BJ (cell line): ENCODE measurements around the gene RPUSD3. TPM values are rescaled to one million over a fixed set of nuclear protein-coding genes. Genes with fewer than 3 reads are reported as not detected.

Experiments used
- CTCF ChIA-PET: fragments of 350-600 bp; formaldehyde crosslinking; extraction: SDS; loops from one replicate; lab custom pipeline; 2021; ENCODE audit warnings: antibody characterized with exemption, inconsistent platforms; lab: Yijun Ruan, JAX
- POLR2A ChIA-PET: fragments of 300-600 bp; sonication (Branson Sonifier 250); formaldehyde crosslinking; extraction: SDS; loops from one replicate; lab custom pipeline; 2021; ENCODE audit warnings: antibody characterized with exemption; lab: Charles Lee
- DNase-seq: peaks from one replicate; pipeline ENCODE4 v3.0.0-alpha.2; 2011; ENCODE audit warnings: low read depth
- H3K27me3 ChIP-seq: 2 replicates; pipeline ENCODE4 v1.6.0; 2011; ENCODE audit warnings: low read length; ENCODE audit not compliant: control insufficient read depth, insufficient read depth
- H3K36me3 ChIP-seq: 2 replicates; pipeline ENCODE4 v1.5.1; 2011; ENCODE audit warnings: low read length; ENCODE audit not compliant: control insufficient read depth, insufficient read depth
- H3K4me3 ChIP-seq: 2 replicates; pipeline ENCODE4 v1.5.1; 2011; ENCODE audit warnings: low read depth, mild to moderate bottlenecking, control low read depth, low read length
- CTCF ChIP-seq: IDR thresholded peaks from 2 replicates; pipeline ENCODE4 v1.5.1; 2011; ENCODE audit warnings: low read depth, mild to moderate bottlenecking, control low read depth, inconsistent platforms, low read length, moderate library complexity; ENCODE audit not compliant: insufficient read depth
- polyA plus RNA-seq: library from polyadenylated mRNA; depleted of rRNA; stranded (reverse); fragments of >200 nt; gene quantifications from 2 replicates; pipeline ENCODE4 v1.2.3, GENCODE V29; 2011

RPUSD3 gene
- polyA plus RNA-seq, 1 experiment: 44.9 TPM

GRCh38 chr3:9888540-9888939 lies 44.7 kb upstream of the RPUSD3 start:
- no peak for DNase-seq
- Histone ChIP-seq H3K4me3 (no peak overlapping the region), H3K36me3 (peaks cover 6% of the 10 kb centered on the region), H3K27me3 (no peaks in the 10 kb centered on the region)
- no peak for TF ChIP-seq CTCF
- CTCF ChIA-PET: no interaction called here
- POLR2A ChIA-PET: no interaction called here

GRCh38 chr3:9887480-9887879 lies 43.7 kb upstream of the RPUSD3 start:
- no peaks in the 10 kb centered on the region for H3K36me3 ChIP-seq
- no peak for TF ChIP-seq CTCF
- H3K4me3 ChIP-seq: no peak overlapping the region
- DNase-seq: no peak
- POLR2A ChIA-PET: no interaction called here
- CTCF ChIA-PET: no interaction called here
- no peaks in the 10 kb centered on the region for H3K27me3 ChIP-seq

GRCh38 chr3:9886328-9886727 lies 42.5 kb upstream of the RPUSD3 start:
- Histone ChIP-seq H3K4me3 (no peak overlapping the region), H3K36me3 (no peaks in the 10 kb centered on the region), H3K27me3 (no peaks in the 10 kb centered on the region)
- CTCF ChIA-PET: no interaction called here
- TF ChIP-seq CTCF: no peak
- POLR2A ChIA-PET: no interaction called here
- no peak for DNase-seq

- Histone ChIP-seq H3K4me3 (no peak overlapping the region), H3K36me3 (no peaks in the 10 kb centered on the region), H3K27me3 (no peaks in the 10 kb centered on the region)
- TF ChIP-seq CTCF: 0 out of 2 replicates have a peak, but pooled peaks have one; percentile 10
- CTCF ChIA-PET: interaction anchor here (0.7 to 2.0 kb wide), 5 partner anchors 20 to 168 kb away, joined by 3 to 7 read pairs (median 4); no protein-coding TSS in a partner anchor
- POLR2A ChIA-PET: interaction anchor here (0.7 to 0.8 kb wide), 2 partner anchors 12 to 230 kb away, joined by 3 to 4 read pairs; no protein-coding TSS in a partner anchor
- DNase-seq: peak; percentile 71
These were observed 40.9 kb upstream of the RPUSD3 start for GRCh38 chr3:9884555-9885165.

- ChIA-PET CTCF (interaction anchor here (0.7 to 2.0 kb wide), 6 partner anchors 19 to 168 kb away, joined by 3 to 7 read pairs (median 4); no protein-coding TSS in a partner anchor), POLR2A (interaction anchor here (0.7 to 0.8 kb wide), 2 partner anchors 11 to 231 kb away, joined by 3 to 4 read pairs; no protein-coding TSS in a partner anchor)
- Histone ChIP-seq H3K4me3 (no peak overlapping the region), H3K36me3 (no peaks in the 10 kb centered on the region), H3K27me3 (no peaks in the 10 kb centered on the region)
- peak; percentile 70 for DNase-seq
- TF ChIP-seq CTCF: no peak
These were observed 40.1 kb upstream of the RPUSD3 start for GRCh38 chr3:9883706-9884554.
